Measurements from ENCODE around the gene FAN1.

- TF ChIP-seq, protein P1, sequence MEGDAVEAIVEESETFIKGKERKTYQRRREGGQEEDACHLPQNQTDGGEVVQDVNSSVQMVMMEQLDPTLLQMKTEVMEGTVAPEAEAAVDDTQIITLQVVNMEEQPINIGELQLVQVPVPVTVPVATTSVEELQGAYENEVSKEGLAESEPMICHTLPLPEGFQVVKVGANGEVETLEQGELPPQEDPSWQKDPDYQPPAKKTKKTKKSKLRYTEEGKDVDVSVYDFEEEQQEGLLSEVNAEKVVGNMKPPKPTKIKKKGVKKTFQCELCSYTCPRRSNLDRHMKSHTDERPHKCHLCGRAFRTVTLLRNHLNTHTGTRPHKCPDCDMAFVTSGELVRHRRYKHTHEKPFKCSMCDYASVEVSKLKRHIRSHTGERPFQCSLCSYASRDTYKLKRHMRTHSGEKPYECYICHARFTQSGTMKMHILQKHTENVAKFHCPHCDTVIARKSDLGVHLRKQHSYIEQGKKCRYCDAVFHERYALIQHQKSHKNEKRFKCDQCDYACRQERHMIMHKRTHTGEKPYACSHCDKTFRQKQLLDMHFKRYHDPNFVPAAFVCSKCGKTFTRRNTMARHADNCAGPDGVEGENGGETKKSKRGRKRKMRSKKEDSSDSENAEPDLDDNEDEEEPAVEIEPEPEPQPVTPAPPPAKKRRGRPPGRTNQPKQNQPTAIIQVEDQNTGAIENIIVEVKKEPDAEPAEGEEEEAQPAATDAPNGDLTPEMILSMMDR (conservative IDR thresholded peaks at IDR 0.05 in 1 of 2, IDR thresholded peaks at IDR 0.05 in 1 of 2; ENCODE audit: low read depth in 1 of 2, low read length in 2 of 2), result no peak
- TF ChIP-seq EZH2 (IDR thresholded peaks at IDR 0.05; ENCODE audit: low read length, missing control alignments), result no peak
These were observed 20.8 kb upstream of the FAN1 start for GRCh38 chr15:30882849-30883433.

All from fibroblast of lung (primary cell).